Middle frontal gyrus (tissue), 1 donor: ENCODE measurements around the gene RNF214.
"Not testable (repeated sequence)": the region's sequence is repeated elsewhere in the genome, so short reads cannot be mapped to it uniquely, and the experiment has no call there.

Experiments used
- DNase-seq: peaks from one replicate; pipeline ENCODE4 v3.0.0-alpha.2; 2015; ENCODE audit warnings: low spot score; ENCODE audit errors: extremely low spot score

The RNF214 gene

DNA sequence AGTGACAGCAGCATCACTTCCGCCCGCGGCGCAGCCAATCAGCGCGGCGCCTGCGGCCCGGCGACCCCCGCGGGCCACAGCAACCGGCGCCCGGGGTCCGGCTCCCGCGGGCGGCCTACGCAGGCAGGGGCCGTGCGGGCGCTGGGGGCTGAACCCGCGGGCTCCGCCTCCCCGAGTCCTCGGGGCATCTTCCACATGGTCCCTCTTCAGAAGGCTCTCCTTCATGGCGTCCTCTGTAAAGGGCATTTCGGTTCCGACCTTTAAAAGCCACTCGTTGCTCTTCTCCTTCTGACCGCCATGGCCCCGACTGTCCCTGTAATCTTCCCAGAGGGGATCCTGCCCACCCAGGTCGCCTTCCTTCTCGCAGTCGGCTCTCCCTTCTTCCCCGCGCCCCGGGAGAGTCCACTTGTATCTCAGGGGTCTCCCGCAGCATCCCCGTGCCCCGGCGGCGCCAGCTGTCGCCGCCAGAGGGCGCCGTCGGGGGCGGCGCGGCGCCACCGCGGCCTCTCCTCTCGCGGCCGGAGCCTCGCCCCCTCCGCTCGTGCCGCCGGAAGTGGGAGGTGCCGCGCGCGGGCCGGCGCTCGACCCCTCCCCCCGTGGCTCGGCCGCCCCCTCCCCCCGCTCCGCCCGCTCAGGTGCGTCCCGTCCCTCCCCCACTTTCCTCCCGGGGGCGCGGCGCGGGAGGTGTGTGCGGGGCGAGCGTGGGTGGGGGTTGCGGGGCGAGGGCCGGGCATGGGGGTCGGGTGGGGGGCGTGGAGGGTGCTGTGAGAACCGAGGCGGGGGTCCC, at the start of gene RNF214:
TSS of gene RNF214 (plus strand) at position 580 of the 787 bp plus-strand sequence. CDS start 1,602 bp downstream, outside the sequence.
- DNase-seq, result peak; percentile 65

DNA sequence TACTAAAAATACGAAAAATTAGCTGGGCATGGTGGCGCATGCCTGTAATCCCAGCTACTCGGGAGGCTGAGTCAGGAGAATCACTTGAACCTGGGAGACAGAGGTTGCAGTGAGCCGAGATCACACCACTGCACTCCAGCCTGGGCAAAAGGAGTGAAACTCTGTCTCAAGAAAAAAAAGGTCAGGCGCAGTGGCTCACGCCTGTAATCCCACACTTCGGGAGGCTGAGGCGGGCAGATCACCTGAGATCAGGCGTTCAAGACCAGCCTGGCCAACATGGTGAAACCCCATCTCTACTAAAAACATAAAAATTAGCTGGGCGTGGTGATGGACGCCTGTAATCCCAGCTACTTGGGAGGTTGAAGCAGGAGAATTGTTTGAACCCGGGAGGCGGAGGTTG, 49.3 kb upstream of the RNF214 start:
- not testable (repeated sequence) for DNase-seq

- no peak for DNase-seq
Observed at GRCh38 chr11:117183724-117184349, 48.6 kb upstream of the RNF214 start.

GRCh38 chr11:117185736-117186430, 46.6 kb upstream of the RNF214 start:
- no peak for DNase-seq

DNA sequence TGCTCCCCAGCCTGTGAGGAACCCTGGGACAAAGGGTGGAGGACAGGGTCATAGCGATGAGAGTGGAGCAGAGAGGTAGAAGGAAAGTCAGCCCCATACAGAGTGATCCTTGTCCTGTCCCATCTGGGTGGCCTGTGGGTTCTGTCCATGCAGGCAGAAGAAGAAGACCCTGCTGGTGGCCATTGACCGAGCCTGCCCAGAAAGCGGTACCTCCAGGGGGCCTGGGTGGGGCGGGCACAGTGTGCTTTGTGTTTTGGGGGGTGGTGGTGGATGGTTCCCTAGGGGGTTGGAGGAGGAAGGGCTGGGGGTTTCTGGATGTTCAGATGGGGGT, 46.1 kb upstream of the RNF214 start:
- DNase-seq, result no peak

GRCh38 chr11:117187007-117187406, 45.5 kb upstream of the RNF214 start:
- no peak for DNase-seq

DNA sequence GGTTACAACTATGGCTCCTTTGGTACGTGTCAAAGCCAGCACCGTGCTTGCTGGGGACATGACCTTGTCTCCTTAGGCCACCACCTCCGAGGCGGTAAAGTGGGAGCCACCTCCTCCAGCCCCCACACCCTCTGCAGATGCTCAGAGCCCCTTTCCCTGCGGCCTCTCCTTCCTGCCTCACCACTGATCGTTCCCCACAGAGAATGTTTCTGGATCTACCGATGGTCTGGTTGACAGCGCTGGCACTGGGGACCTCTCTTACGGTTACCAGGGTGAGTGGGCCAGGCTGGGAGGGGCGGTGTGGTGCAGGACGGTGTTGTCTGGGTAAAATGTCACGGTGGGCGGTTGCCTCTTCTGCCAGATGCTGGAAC, 45.1 kb upstream of the RNF214 start:
- no peak for DNase-seq

GRCh38 chr11:117187799-117188481, 44.5 kb upstream of the RNF214 start:
- no peak for DNase-seq

- no peak for DNase-seq
Observed at GRCh38 chr11:117188620-117189081, 43.8 kb upstream of the RNF214 start.

- no peak for DNase-seq
Observed at GRCh38 chr11:117189191-117189940, 43.1 kb upstream of the RNF214 start.

DNA sequence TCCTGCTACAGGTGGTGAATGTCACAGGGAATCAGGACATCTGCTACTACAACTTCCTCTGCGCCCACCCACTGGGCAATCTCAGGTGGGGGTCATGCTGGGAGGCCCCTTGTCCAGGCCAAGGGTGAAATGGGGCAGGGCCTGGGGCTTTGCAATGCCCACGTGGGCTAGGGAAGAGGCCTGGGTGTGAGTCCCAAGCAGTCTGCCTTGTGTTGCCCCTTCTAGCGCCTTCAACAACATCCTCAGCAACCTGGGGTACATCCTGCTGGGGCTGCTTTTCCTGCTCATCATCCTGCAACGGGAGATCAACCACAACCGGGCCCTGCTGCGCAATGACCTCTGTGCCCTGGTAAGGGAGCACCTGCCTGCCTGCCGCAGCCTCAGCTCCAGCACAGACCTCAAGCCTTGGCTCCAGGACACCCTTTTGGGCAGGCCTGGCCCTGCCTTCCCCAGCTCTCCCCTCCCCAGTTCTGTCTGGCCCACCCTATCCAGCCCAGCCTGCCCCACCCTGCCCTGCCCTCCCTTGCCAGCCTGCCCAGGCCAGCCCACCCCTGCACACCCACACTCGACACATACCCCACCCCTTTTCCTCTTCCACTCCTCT, 42.4 kb upstream of the RNF214 start:
- no peak for DNase-seq

DNA sequence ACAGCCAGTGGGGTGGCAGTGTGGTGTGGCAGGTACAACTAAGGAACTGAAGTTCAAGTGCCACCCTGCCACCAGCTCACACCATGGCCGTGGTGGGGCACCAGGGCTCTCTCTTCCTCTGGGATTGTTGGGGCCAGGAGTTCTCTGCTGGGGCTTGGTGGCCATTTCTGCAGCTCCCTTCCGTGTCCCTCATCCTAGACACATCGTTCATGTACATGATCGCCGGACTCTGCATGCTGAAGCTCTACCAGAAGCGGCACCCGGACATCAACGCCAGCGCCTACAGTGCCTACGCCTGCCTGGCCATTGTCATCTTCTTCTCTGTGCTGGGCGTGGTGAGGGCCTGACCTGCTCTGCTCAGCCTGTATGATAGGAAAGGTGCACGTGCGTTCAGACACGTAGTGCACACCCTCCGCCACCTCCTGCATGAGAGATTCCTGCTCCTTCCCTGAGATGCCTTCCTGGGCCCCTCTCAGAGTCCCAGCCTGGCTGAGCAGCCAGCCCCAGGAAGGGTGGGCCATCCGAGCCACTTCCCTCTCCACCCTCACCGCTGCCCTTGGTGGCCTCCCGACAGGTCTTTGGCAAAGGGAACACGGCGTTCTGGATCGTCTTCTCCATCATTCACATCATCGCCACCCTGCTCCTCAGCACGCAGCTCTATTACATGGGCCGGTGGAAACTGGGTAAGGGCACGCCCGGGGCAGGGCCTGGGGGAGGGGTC, 40.6 kb upstream of the RNF214 start:
- DNase-seq, result no peak

- DNase-seq, result no peak
Observed at GRCh38 chr11:117192401-117192875, 40.0 kb upstream of the RNF214 start.

DNA sequence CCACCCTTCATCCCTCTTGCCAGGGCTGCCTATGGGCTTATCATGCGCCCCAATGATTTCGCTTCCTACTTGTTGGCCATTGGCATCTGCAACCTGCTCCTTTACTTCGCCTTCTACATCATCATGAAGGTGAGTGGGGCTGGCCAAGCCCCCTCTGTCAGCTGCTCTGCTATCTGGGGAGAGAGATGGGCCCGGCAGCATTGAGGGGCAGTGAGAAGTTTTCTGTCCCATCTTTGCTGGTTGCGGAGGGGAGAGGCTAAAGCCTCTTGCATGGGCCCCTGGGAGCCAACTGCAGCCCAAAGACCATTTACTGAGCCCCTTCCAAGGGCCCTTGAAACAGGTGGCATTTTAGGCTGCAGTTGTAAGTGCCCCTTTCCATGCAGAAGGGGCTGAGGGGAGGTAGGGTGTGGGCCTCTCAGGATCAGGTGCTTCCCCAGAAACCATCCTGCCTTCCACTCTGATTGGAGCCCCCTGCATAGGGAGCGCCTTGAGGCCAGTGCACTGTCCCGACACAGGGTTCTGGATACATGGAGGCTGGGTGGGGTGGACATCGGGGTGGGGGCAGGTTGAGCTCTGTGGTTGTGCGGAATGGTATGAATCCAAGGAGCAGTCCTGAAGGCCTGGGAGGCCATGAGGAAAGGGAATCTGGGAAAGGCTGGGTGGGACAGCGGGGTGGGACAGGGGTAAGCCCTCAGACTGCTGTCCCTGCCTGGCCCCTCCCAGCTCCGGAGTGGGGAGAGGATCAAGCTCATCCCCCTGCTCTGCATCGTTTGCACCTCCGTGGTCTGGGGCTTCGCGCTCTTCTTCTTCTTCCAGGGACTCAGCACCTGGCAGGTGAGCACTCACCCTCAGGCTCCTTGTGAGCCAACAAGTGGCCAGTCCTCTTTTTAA, 39.1 kb upstream of the RNF214 start:
- no peak for DNase-seq

DNA sequence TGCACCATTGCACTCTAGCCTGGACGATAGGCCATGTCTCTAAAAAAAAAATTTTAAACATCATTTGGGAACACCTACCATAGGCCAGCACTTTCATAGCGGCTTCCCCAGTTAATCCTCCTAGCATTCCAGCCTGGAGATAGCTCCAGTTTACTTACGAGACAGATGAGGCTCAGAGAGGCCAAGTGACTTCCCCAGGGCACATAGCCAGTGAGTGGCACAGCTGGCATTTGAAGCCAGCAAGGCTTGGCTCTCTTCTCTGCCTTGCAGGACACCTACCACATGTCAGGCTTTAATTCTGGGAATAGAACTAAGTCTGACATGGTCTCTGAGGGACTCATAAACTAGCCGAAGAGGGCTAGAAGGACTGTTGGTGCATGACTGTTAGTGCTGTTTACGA, 38.2 kb upstream of the RNF214 start:
- no peak for DNase-seq

- DNase-seq, result no peak
Observed at GRCh38 chr11:117195258-117195657, 37.2 kb upstream of the RNF214 start.

GRCh38 chr11:117195761-117196160, 36.7 kb upstream of the RNF214 start:
- no peak for DNase-seq

DNA sequence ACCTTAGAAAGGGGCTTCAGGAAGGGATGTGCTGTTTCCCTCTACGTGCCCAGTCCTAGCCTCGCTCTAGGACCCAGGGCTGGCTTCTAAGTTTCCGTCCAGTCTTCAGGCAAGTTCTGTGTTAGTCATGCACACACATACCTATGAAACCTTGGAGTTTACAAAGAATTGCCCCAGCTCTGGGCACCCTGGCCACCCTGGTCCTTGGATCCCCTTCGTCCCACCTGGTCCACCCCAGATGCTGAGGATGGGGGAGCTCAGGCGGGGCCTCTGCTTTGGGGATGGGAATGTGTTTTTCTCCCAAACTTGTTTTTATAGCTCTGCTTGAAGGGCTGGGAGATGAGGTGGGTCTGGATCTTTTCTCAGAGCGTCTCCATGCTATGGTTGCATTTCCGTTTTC, 35.5 kb upstream of the RNF214 start:
- DNase-seq, result no peak
